ENCODE results near the gene GULP1.

Gene GULP1

DNA sequence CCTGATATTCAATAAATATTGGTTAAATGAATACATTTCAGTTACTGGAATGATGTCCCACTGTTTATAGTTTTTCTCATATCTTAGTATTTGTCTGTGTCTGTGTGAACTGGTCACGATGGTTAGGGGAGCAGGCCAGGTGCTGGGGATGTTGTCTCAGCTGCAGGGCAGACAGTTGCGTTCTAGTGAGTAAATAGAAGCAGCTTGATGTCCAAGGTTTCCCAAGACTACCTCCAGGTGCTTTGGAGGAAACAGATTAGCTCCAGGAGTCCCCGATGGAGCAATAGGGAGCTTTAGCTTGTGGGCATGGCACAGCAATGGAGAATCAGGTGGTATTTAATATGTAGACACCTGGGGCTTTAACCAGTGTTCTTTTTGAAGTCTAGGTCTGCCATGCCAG, 75.5 kb downstream of the GULP1 start:
- DNase-seq (ENCODE audit: low read depth) = no peak

DNA sequence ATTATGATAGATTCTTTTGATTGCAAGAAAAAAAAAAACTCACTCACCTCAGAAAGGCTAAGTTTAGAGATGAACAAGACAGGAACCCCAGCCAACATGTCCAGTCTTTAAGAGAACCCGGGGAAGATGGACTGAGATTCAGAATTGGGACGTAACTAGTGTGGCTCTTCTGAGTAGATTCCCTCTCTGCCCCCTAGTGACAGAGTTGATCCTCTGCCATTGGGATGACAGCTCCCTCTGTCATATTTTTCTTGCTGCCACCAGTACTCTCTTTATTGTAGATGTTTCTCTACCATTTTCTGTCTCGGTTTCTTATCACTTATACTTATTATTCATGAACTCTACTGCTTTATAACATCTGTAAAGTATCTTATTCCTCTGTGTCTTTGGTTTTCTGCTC, 77.7 kb downstream of the GULP1 start:
- no peak for DNase-seq (ENCODE audit: low read depth)

DNA sequence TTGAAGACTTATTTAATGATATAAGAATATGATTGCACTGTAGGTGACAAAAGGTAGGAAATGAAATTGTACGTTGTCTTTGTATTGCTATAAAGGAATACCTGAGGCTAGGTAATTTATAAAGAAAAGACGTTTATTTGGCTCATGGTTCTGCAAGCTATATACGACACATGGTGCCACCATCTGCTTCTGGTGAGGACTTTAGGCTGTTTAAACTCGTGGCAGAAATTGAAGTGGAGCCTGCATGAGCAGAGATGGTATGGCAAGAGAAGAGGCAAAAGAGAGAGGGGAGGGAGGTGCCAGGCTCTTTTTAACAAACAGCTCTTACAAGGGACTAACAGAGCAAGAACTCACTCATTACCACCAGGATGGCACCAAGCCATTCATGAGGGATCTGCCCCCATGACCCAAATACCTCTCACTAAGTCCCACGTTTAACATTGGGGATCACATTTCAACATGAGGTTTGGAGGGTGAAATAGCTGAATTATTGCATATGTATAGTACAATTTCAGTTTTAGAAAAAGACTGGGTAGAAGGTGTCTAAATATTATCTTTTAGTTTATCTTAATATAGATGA, 86.8 kb downstream of the GULP1 start:
- no peak for DNase-seq (ENCODE audit: low read depth)

DNA sequence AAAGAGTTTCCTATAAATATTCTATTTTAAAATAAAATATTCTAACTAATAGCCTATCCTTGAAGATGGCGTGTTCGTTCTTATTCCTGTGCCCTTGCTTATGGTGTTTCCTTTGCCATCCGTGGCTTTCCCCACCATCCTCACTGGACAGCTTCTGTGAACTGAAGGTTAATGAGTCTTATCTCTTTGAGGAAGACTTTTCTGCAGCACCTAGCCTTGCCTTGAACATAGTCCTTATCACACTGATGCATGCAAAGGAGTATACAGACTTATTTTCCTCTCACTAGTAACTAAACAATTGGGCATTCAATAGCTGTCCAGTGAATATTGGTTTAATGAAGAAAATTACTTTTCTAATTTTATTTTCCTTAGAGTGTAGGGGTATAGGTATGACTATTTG, 88.1 kb downstream of the GULP1 start:
- DNase-seq (ENCODE audit: low read depth) = no peak

DNA sequence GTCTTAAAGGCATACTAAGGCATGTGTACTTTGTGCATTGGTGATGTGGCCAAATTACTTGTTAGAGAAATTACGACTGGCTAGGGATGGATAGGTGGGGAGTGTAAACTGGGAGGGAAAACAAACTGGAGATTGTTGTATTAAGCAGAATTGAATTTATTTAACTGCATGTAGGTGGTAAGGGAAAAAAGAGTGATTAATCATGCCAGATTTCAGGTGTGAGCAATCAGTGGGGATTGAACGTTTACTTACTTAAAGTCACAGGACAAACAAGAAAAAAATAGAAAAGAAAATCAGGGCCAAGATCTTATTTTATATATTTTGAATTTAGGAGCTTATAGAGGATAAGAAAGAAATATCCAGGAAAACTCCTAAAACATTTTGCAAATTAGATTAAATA, 88.6 kb downstream of the GULP1 start:
- no peak for DNase-seq (ENCODE audit: low read depth)

DNA sequence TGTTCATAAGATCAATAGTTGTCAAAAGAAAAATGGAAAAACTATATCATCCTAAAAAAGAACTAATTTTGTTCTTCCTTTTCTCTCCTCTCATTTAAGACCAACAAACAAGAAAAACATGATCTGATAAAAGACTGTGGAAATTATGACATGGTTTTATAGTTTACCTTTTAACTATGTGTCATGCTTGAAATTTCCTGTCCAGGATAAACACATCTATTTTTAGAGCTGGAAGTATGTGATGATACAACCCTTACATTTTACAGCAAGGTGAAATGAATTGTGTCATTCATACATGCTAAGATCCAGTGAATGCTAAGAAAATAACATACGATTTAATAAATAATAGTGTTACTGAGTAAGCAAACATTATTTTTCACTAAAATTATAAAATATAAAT, 89.9 kb downstream of the GULP1 start:
- no peak for DNase-seq (ENCODE audit: low read depth)

DNA sequence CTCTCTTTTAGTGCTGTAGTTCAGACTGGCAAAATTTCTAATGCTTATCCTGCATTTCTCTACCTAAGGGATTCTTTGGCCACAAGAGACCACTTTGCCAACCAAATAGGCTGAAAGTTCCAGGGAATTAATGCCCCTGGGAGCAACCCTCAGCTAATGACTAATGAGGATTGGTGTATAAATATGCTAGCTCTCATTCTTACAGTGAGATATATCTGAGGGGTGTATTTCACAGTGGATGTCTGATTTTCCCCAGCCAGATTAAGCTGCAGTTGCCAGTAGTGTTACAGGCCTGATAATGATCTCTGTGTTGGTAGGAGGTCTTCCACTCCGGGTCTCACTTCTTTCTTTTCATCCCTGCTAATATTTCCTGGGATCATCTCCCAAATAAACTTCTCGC, 90.4 kb downstream of the GULP1 start:
- DNase-seq (ENCODE audit: low read depth) = no peak

DNA sequence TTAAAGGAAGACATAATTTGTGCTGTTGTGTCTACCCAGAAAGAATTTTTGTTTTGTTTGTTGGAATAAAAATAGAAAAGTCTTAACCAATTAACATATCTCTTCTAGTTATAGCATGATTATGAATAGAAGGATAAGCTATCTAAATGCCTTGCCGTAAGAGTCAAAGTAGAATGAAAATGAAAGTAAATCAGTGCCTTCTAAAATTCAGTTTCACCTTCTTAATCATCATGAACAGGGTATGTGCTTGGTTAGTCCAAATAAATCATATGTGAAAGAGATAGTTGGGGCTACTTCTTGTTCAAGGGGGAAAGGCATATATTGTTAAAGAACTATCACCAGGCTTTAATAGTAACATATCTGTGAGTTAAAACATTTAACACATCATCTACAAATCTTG, 91.5 kb downstream of the GULP1 start:
- no peak for DNase-seq (ENCODE audit: low read depth)

DNA sequence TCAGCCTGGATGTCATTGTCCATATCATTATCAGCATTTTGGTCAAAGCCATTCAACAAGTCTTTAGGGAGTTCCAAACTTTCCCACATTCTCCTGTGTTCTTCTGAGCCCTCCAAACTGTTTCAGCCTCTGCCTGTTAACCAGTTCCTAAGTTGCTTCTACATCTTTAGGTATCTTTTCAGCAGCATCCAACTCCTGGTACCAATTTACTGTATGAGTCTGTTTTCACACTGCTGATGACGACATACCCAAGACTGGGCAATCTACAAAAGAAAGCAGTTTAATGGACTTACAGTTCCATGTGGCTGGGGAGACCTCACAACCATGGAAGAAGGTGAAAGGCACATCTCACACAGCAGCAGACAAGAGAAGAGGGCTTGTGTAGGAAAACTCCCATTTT, 94.2 kb downstream of the GULP1 start:
- DNase-seq (ENCODE audit: low read depth) = no peak

DNA sequence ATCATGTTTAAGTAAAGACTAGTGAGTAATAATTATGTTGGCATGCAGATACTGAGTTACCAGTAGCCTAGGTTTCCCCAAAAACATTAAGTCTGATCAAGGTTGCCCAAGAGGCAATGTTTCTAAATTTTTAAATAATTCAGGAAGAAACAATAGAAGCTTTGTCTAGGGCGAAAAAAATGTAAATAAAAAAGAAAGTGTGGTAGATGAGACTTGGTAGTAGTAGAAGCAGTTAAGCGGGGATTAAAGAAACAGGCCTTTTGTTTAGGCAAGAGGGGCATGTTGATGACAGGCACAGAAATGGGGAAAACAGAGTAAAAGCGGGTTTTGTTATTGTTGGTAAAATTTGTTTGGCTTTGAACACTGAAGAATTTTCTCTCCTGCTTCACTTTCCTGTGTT, 97.2 kb downstream of the GULP1 start:
- DNase-seq (ENCODE audit: low read depth) = no peak

DNA sequence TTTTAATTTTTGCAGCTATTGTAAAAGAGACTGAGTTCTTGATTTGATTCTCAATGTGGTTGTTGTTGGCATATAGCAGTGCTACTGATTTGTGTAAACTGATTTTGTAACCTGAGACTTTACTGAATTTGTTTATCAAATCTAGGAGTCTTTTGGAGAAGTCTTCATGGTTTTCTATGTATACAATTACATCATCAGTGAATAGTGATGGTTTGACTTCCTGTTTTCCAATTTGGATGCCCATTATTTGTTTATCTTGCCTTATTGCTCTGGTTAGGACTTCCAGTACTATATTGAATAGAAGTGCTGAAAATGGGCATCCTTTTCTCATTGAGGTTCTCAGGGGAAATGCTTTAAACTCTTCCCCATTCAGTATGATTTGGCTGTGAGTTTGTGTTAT, 99.7 kb downstream of the GULP1 start:
- no peak for DNase-seq (ENCODE audit: low read depth)

DNA sequence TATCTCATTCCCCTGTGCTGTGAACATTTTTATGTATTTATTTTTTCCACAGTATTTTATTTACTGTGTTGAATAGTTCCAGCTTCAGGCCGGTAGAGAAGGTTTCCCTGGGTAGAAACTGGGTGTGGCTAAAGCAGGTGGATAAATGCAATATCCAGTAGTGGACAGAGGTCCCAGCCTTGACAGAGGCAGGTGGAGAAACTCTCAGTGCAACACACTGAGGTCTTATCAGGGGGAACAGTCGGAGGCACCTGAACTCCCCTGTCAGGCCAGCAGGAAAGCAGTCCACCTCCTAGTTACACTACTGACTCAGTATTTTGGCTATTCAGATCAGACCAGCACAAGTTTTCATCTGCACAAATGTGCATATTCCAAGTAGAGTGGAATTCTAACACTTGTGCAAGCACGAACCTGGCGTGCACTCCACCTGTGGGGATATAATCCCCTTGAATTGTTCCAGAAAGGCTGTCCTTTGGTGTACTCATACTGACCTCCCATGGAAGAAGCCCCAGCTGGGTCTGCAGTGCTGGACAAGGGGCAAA, 103.3 kb downstream of the GULP1 start:
- DNase-seq (ENCODE audit: low read depth) = no peak

DNA sequence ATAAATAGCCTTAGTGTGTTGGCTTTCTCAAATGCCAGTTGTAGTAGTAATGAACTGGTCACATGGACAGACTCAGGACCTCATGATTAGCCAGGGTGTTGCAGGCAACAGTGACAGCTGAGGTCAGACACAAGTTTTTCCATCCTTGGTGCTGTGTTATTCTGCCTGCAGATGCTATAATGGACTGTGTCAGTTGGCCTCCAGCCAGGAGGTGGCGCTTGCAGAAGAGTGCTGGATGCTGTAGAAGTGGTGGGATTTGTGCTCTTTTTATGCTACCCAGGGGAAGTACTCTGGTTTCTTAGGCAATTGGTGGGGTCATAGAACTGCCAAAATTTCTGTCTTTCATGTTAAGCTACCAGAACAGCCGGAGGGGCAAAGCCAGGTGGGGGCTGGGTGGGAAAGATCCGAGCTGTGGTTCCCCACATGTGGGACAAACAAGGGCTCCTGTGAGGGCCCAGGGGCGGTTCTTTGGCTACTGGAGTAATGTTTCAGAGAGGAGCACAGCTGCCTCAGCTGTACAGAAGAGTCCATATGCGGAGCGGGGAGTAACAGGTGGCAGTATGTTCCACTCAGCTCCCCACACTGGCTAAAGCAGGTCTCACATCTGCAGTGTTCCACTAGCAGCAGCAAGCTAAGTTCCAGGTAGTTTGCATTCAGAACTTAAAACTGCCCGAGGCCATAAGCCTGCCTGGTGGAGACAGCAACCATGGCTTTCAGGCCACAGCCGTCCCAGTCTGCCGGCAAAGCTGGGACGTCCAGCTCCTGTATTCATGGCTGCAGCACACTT, 104.4 kb downstream of the GULP1 start:
- no peak for DNase-seq (ENCODE audit: low read depth)

DNA sequence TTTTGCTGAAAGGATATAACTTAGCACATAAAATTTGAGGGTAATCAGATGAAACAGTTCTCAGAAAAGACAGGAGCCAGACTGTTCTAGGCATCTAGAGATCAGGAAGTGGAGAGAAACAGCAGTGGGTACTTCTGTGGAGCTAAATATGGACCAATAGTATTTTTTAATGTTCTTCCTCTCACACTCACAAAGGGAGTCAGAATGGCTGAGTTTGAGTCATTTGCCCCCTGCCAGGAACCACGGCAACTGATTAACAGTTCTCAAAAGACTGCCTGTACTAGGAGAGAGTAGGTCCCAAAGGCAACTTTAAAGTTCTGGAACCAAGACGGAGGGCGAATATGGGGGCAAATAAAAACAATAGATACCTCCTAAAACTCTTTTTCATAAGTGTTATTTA, 107.5 kb downstream of the GULP1 start:
- no peak for DNase-seq (ENCODE audit: low read depth)

DNA sequence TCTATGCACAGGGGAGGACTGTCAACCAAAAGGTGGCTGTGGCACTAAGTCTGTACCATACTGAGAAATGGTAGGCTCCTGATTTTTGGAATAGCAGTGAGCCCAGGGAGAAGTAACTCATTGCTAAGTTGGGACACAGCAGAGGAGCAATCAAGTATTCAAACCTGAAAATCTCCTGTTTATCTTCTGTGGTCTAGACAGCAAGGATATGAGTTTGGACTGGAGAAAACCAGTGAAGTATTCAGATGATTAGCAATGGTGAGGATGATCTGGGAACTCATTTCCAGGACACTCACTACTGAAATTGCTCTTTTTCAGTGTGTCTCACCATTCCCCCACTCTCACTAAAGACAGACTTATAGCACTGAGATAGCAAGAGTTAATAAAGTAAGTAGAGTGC, 112.0 kb downstream of the GULP1 start:
- no peak for DNase-seq (ENCODE audit: low read depth)

DNA sequence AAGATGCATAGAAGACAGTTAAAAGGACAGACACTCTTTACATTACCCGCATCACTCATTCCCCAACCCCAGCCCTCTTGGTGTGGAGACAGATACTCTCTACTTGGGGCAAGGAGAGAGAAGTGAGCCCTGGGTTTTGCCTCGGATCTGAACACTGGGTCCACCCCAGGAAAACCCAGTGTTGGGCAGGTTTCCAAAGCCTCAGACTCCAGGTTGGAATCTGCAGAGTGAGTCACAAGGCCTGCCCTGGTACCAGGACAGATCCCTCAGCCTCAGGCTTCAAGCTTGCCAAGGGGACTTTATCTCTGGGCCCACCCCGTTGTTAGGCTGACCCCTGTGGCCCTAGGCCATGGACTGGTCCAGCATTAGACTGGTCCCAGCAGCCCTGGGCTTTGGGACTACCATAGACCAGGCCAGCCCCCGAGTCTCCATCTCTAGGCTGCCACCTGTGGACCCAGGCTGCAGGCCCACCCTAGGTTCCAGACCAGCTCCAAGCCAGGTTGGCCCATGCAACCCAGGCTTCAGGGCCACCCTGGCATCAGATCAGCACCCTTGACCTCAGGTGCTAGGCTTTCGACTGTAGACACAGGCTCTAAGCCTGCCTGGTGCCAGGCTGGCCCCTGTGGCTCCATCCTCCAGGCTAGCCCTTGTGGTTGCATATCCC, 112.8 kb downstream of the GULP1 start:
- DNase-seq (ENCODE audit: low read depth) = no peak

DNA sequence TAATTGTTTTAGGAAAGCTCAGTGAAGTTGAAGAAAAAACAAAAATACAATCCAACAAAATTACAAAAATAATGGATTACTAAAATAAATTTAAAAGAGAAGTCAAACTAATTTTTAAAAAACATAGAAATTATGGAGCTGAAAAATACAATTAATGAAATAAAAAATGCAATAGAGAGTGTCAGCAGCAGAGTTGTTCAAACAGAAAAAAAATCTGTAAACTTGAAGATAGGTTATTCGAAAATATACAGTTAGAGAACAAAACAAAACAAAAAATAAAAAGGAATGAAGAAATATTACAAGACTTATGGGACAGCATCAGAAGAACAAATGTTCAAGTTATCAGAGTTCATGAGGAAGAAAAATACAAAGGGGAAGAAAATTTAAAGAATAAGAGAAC, 114.7 kb downstream of the GULP1 start:
- no peak for DNase-seq (ENCODE audit: low read depth)

DNA sequence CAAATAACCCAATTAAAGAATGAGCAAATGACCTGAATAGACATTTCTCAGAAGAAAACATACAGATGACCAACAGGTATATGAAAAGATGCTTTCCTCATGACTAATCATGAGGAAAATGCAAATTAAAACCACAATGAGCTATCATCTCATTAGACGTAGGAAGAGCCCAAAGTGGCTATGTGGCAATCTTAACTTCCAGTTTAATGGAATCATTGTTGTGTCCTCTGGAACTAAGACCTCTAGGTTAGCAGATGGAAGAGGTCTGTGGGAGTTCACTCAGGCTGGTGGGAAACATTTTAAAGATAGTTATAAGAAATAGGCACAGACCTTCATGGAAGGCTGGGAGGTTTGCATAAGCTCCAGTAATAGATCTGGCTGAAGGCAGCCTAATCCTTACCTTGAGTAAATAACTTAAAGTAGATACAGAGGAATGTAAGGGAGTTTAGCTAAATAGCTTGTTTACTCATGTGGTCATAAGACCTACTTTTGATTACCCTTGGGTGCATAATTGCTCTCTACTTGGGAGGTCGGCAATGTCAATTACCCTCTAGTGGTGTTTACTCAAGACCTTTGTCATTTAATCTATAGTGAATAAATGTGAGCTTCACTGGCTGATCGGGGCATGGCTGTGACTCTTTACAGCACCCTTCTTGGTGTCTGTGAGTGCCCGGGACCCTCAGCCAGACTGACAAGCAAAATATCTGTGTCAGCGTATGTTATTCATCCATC, 119.0 kb downstream of the GULP1 start:
- no peak for DNase-seq (ENCODE audit: low read depth)

DNA sequence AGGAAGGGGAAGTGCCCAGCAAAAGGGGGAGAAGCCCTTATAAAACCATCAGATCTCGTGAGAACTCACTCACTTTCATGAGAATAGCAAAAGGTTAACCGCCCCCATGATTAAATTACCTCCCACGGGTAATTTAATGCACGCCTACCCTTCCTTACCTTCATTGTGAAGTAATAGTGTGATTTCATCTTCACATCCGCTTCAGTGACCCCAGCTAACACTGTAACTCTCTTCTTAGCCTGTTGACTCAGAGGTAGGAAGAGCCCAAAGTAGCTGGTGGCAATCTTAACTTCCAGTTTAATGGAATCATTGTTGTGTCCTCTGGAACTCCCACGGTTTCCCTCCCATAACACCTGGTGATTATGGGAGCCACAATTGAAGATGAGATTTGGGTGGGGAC, 120.5 kb downstream of the GULP1 start:
- DNase-seq (ENCODE audit: low read depth) = no peak

DNA sequence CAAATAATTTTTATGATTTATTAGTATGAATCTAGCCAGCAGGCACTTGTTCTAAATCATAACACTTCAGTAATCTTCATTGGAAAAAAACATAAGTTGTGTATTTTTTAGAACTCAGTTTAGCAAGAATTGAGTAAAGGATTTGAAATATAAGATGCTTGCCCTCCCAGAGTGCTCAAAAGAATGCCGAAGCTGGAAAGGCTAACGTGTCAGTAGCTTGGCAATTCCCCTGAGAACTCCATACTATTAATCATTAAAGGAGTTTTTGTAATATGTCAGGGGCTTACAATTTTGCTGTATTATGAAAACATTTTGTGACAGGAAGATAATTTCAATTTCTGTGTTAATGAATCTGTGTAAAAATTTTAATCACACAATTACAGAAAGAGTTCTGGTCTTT, 122.7 kb downstream of the GULP1 start:
- DNase-seq (ENCODE audit: low read depth) = no peak

DNA sequence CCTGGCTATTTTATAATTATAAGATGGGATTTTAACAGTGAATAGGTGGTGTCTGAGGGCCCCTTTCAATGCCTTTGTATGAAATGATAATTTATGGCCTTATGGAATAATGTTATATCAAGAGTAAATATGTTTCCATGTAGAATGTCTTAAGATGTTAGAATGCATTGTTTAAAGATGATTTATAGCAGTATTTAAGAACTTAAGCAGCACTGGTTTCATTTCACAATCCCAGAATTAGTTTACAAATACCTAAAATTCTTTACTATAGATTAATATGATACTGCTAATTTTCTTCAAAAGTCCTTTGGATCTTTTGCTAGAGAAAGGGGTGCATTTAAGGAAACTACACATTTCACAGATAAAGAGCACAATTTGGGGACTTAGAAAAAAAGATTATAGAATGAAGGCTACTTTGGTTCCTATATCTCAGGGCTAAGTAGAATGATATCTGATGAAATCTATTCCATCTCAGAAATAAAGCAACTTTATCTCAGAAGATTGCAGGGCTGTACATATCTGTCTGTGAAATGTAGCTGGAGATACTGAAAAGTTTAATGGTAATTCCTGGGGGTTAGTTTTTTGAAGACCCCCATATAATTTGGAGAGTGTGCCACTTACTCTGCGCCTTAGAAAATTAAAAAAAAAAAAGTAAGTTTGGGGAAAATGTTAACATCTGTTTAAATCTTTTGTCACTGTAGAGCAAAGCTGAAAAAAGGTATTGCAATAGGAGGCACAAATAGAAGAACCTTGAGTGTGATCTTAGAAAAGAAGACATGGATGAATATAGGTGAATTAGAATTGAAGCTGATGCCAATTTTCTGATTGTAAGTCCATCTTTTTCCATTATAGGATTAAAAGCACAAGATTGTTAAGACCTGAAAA, 123.4 kb downstream of the GULP1 start:
- no peak for DNase-seq (ENCODE audit: low read depth)

DNA sequence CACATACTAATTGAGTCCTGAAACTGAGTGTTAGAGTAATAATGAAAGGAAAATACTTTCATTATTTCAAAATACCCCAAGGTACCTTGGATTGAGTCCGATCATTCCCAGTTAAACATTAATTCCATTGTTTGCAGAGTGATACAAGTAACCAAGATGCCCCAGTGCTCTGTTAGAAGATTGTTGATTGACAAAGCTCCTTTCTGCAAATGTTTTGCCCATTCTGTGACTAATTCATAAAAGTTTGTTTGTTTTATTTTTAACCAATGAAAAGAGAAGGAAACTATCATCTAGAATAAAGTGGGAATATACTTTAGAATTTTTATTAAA, 124.0 kb downstream of the GULP1 start:
- DNase-seq (ENCODE audit: low read depth) = no peak
